ENCODE results near the gene ZNF764.
A peak's percentile ranks its signal among the peaks of the same experiment; 100 is the strongest.
"Not testable (repeated sequence)": the region's sequence is repeated elsewhere in the genome, so short reads cannot be mapped to it uniquely, and the experiment has no call there.

ZNF764 gene

DNA sequence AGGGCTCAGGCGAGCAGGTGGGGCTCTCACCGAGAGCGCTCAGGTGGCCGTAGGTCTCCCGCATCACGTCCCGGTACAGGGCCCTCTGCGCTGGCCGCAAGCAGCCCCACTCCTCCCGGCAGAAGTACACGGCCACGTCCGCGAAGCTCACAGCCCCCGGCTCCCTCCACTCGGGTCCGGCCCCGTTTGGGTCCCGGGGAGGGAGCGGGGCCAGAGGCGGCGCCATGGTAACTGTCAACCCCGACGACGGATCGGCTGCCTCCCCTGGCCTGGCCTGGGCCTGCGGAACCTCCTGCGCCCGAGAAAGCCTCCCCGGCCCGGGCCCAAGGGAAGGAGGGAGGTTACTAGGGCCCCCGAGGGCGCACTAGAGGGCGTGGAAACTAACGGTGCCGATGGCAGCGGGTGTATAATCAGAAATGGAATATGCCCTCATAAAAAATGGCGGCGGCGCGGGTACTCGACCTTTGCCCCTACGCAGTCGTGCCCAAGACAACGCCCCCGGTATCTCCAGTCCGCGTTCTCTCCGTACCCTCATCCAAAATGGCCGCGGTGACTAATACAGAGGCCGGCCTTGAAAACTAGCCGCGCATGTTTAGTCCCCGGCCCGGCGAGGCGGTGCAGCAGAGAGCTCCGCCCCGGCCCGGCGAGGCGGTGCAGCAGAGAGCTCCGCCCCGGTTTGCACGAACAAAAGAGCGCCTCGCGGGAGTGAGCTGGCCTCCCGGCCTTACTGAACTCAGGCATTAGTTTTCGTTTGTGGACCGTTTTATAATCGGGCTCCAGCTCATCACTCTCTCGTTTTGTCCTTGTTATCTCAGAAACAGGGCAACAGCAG, at the start of gene ZNF764:
ZNF764 (minus strand) TSS at position 418 of the 832 bp plus-strand sequence; CDS start at position 226, 192 bp downstream.
- DNase-seq: peak; percentile 96 to 97

DNA sequence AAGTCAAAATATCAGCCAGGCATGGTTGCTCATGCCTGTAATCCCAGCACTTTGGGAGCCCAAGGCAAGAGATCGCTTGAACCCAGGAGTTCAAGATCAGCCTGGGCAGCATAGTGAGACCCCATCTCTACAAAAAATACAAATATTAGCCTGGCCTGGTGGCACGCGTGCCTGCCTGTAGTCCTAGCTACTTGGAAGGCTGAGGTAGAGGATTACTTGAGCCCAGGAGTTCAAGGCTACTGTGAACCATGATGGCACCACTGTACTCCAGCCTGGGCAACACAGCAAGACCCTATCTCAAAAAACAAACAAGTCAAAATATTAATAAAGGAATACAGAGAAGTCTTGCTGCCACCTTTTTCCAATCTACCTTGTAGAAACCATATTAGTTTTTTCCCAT, 47.8 kb upstream of the ZNF764 start:
- DNase-seq: no peak

DNA sequence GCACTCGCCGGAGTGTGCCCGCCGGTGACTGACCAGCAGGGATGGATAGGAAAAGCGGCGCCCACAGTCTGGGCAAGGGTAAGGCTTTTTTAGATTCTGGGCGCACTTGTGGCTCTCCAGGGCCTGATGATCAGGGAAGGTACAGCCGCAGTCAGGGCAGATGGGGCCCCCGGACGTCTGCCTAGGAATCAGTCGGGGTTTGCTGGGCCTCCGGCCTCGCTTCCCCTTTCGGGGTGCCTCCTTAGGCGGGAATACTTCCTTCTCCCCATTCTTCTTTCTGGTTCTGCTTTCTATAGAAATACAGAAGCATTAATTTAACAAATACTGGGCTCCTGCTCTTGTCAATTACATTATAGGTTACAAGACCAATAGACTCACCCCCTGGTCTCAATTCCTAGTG, 47.0 kb upstream of the ZNF764 start:
- no peak for DNase-seq

DNA sequence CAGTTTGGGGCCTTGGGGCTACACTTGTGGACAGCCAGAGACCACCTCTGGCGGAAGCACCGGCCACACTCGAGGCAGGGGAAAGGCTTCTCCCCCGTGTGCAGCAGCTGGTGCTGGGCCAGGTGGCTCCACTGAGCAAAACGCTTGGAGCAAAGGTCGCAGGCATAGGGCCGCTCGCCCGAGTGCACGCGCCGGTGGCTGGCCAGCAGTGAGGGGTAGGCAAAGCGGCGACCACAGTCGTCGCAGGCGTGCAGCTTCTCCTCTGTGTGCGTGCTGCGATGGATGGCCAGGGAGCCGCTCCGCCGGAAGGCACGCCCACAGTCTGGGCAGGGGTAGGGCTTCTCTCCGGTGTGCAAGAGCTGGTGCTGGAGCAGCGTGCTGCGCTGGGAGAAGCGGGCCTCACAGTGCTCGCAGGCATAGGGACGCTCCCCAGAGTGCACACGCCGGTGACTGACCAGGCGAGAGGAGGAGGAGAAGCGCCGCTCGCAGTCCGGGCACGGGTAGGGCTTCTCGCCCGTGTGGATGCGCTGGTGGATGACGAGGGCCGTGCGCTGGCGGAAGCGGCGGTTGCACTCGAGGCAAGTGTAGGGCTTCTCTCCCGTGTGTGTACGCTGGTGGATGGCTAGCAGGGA, 46.3 kb upstream of the ZNF764 start:
- DNase-seq: no peak

DNA sequence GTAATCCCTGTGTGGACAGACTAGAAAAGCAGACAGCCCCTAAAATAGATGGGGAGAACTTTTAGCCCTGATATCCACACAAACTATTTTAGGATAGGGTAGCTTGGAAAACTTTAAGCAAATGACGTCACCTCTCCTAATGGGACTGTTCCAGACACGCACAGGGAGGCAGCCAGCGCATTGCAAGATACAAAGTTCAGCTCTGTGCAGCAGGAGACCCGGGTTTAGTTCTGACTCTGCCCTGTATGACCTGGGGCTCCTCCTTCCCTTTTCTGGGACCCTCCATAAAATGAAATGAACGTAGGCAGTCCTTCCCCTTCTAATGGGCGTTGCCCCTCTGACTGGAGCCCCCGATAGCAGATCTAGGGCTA, 45.8 kb upstream of the ZNF764 start:
- no peak for DNase-seq

DNA sequence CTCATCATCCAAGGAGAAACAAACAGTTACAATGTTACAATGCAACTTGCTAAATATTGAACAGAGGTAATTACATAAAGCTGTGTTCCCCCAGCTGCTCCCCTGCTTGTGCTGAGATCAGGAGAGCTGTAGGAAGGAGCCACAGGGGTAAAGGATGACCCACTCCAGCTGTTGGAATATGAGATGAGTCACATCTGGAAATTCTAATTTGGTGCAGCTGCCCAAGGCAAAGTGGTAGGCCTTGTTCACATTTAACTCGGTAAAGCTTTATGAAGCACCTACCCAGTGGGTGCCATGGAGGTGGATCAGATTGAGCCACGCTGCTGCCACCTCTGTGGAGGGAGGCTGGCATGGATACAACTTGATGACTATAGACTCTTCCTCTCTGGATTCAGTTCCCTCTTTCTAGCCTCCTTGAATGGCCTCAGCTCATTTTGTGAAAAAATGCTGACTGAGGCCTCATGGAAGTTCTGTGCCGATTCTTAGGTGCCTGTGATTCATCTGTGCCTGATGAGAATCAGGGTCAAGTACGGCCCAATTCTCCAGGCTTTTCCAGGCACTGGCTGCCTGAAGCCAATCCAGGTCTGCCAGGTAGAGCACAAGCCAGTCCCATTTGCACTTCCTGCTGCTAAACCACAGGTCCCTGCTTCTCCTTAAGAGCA, 44.6 kb upstream of the ZNF764 start:
- no peak for DNase-seq

DNA sequence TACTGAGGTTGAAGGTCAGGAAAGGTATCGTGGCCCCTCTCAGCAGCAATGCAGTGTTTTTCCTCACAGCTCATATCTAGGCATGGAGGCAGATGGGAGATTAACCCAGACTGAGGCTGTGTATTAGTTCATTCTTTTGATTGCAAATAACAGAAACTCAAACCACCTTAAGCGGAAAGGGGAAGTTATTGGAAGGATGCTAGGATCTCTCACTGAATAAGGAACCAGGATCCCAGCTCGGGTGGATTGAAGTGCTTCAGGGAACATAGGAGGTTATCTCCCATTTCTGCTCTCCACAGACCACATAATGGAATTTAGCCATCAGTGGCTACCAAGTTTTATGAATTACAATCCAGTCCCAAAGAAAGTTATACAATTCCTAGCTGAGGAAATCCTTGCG, 43.8 kb upstream of the ZNF764 start:
- no peak for DNase-seq

DNA sequence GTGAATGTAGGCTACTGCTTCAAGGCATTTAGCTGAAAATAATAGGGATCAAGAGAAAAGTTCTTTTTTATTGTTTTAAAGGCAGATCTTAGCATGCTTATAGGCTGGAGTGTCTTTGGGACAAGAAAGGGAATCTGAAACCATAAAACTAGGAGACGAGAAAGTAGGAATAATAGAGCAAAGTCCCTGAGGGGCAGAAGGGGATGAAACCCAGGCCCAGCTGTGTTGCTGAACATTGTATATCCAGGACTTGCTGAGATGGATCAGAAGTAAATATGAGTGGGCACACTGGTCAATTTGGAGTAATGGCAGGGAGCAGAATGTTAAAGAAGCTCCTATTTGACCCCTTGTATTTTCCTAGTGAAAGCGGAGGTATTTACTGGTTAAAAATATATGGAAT, 42.8 kb upstream of the ZNF764 start:
- no peak for DNase-seq

DNA sequence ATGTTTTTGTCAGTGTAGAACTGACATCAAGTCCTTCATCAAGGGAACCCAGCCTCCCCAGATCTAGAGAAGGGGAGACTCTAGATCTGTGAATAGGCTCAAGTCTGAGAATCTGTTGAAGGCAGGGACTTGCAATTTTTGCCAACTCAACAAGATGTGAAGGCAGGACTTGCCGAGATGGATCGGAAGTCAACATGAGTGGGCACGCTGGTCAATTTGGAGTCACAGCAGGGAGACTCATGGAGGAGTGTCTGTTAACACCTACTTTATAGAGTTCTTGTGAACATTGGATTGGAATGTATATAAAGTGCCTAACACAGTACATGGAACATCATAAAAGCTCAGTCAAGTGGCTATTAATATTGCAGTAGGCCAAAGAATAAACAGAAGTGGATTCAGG, 42.0 kb upstream of the ZNF764 start:
- DNase-seq: no peak

DNA sequence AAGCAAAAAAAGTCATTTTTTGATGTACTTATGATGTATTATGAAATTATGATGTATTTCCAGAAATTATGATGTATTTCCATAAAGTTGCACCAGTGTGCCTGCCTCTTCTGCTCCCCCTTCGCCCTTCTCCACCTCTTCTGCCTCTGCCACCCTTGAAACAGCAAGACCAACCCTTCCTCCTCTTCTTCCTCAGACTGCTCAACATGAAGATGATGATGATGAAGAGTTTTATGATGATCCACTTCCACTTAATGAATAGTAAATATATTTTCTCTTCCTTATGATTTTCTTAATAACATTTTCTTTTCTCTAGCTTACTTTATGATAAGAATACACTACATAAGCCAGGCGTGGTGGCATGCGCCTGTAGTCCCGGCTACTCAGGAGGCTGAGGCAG, 34.7 kb upstream of the ZNF764 start:
- DNase-seq: no peak

DNA sequence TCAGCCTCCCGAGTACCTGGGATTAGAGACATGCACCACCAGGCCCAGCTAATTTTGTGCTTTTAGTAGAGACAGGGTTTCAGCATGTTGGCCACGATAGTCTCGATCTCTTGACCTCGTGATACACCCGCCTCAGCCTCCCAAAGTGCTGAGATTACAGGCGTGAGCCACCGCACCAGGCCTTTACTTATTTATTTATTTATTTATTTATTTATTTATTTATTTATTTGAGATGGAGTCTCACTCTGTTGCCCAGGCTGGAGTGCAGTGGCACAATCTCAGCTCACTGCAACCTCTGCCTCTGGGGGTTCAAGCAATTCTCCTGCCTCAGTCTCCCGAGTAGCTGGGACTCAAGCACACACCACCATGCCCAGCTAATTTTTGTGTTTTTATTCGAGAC, 32.7 kb upstream of the ZNF764 start:
- DNase-seq: not testable (repeated sequence)

DNA sequence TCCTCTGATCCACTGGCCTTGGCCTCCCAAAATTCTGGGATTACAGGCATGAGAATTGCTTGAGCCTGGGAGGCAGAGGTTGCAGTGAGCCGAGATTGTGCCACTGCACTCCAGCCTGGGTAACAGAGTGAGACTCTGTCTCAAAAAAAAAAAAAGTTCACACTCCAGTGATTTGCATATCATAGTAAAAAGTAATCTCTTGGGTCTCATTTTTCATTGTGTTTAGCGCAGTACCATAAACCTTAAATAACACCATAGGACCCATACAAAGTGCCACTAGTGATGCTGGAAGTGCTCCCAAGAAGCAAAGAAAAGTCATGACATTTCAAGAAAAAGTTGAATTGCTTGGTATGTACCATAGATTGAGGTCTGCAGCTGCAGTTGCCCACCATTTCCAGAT, 31.4 kb upstream of the ZNF764 start:
- DNase-seq: not testable (repeated sequence)

DNA sequence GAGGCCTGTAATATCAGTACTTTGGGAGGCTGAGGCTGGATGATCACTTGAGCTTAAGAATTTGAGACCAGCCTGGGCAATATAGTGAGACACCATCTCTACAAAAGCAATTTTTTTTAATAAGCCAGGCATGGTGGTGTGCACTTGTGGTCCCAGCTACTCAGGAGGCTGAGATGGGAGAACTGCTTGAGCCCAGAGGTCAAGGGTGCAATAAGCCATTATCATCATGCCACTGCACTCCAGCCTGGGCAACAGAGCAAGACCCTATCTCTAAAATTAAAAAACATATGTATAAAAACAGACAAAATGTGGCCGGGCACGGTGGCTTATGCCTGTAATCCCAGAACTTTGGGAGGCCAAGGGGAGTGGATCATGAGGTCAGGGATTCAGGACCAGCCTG, 30.5 kb upstream of the ZNF764 start:
- no peak for DNase-seq

DNA sequence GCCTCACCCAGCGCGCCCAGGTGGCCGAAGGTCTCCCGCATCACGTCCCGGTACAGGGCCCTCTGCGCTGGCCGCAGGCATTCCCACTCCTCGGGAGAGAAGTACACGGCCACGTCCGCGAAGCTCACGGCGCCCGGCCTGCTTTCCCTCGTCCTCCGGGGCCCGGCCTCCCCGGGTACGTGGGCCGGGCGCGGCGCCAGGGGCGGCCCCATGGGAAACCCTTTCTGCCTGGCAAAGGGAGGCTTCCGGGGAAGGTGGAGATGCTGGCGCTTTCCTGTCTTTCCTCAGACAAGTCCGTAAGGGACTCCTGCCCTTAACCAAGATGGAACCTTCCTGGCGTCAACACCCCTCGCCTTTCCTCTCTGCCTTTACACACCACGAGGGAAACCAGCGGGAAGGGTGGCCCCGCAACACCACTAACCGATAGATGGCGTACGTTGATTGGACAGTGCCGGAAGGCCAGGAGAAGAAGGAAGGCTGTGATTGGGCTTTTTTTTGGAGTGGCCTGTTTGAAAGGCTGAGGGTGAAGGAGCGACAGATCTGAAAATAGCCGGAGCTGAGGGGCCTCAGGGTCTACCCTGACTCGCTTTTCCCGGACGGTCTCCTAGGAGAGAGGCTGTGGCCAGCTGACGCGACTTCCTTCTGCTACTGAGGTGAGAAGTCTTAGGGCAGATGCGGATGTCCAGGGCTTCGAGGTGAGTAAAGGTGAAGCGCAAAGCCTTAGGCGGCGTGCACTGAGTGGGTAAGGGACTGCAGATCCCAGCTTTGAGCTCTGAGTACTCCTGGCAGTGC, 27.4 kb upstream of the ZNF764 start, which contains the start of gene ZNF785:
ZNF785 (minus strand) TSS at position 298 of the 792 bp plus-strand sequence; CDS start at position 212, 86 bp downstream.
- peak; percentile 90 to 91 for DNase-seq

DNA sequence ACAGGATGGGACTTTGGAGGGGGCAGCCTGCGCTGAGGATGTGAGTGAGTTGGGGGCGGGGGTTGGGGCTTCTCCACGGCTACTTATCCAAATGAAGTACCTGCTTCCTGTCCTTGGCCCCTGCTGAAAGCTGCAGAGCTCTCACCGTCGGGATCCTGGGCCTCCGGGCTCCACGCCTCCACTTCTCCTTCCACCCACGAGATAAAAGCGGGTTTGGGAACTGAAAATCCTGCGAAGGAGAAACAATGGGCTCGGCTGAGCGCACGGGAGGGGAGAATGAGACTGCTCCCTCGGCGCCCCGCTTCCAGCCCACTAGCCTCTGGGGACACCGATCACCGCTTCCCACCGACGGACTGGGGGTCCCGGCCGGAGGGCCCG, 26.8 kb upstream of the ZNF764 start:
- DNase-seq: peak in 1 of 2 donors; percentile 40

DNA sequence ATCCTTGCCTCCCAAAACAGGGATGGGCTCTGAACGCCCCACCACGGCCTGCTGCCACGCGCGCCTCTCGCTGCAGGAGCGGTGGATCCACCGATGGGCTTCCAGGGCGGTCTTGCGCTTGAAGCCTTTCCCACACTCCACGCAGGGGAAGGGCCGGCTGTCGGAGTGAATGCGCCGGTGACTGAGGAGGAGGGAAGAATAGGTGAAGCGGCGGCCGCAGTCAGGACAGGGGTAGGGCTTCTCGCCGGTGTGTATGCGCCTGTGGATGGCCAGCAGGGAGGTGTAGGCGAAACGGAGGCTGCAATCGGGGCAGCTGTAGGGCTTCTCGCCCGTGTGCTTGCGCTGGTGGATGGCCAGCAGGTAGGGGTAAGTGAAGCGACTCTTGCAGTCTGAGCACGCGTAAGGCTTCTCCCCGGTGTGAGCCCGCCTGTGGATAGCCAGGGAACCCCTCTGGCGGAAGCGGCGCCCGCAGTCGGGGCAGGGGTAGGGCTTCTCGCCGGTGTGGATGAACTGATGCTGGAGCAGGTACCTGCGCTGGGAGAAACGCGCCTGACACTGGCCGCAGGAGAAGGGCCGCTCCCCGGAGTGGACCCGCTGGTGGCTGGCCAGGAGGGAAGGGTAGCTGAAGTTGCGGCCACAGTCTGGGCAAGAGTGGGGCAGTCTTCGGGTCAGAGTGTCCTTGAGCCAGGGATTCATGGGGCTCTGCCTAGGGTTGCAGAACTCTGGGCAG, 24.6 kb upstream of the ZNF764 start:
- no peak for DNase-seq

DNA sequence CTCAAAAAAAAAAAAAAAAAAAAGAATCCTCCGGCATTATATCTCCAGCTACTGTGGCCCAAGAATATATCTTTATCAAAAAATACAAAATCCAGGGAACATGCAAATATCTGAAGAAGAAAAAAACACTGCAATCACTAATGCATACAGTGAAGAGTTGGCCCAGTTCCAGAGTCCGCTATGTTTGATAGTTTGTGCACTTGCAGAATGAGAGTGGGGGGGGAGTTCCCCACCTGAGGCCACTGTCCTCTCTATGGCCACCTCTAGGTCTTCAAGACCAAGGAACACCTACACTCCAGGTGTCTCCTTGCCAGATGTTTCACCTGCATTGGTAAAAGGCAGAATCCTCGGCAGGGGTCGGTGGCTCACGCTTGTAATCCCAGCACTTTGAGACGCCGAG, 23.3 kb upstream of the ZNF764 start:
- no peak for DNase-seq

DNA sequence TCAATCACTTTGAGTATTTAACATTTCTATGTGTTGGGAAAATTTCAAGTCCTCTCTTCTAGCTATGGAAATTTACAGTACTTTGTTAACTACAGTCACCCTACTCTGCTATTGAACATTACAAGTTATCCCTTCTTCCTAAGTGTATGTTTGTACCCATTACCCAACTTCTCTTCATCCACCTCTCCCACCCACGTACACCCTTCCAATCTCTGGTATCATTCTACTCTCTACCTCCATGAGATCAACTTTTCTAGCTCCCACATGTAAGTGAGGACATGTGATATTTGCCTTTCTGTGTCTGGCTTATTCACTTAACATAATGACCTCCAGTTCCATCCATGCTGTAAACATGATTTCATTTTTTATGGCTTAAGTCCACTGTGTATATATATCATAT, 16.5 kb upstream of the ZNF764 start:
- no peak for DNase-seq

DNA sequence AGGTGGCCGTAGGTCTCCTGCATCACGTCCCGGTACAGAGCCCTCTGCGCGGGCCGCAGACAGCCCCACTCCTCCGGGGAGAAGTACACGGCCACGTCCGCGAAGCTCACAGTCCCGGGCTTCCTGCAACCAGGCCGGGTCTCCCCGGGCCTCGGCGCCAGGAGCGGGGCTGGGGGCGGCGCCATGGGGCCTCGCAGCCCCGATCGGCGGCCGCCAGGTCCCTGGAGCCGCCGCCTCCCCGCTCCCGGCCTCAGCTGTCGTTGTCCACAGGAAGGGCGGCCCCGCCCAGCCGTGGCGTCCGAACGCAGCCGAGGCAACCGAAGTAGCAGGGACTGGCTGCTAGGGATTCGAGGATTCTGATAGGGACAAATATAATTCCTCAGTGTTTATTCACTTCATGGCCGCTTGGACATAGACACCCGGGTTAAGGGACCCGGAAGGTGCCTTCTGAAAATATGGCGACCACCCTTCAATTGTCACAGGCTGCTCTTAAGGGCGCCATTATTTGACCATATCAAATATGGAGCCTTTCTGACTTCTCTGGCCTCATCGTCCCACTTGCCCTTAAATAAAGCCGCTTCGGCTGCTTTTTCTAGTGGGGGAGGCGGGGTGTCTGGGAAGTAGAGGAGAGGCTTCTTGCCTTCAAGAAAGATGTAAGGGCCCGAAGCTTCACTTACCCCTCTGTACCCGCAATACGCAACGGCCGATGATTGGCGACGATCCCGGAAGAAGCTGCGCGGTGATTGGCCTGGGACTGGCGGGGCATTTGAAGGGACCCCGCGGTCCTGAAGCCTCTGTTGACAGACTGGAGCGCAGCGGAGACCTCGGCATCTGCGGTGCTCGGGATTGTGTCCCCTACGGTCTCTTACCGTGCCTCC, 13.5 kb upstream of the ZNF764 start, which contains the start of gene ZNF688:
ZNF688 (minus strand) TSS at position 270 of the 878 bp plus-strand sequence; CDS start at position 185, 85 bp downstream.
- DNase-seq: peak; percentile 91 to 92

DNA sequence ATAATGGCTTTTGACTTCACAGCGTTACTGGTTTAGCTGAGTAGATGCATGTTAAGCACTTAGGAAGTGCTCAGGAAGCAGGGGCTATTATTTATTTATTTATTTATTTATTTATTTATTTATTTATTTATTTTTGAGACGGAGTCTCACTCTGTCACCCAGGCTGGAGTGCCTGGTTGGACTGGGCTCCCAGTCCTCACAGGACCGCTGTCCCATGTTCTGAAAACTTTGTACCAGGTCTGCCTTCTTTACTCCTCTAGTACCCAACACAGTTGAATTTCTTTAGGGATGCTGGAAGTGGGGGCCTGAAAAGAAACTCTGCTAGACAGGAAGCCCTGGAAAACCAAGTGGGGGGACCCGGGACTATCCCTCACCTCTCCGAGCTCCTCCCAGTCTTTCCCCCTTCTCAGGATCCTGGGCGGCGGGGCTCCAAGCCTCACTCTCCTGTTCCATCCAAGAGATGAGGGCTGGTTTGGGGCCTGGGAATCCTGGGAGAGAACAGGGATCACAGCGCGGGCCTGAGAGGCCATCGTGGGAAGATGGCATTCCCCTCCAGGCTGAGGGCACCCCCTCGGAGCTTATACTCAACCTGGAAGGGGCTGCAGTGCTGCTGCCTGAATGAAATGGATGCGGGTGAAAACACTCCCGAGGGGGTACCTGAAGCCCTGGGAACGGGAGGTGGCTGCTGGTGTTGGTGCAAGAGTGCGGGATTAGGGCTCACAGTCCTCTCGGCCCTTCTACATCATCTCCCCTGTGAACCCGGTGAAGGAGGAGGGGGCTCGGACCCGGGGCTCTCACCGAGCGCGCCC, 12.7 kb upstream of the ZNF764 start:
- no peak for DNase-seq
